ENCODE results near the gene EEF1B2. TPM values are rescaled to one million over a fixed set of nuclear protein-coding genes. Genes with fewer than 3 reads are reported as not detected.

The EEF1B2 gene
- 444 TPM for total RNA-seq
- 529 TPM for polyA plus RNA-seq (ENCODE audit: insufficient read depth, low read depth, low replicate concordance)
- long read RNA-seq, donor 1, transcript EEF1B2-201 (7 exons, 844 nt), result minor isoform, 21 of 318 reads
- long read RNA-seq, donor 1, transcript EEF1B2-203 (6 exons, 1,098 nt), result major isoform, 242 of 318 reads
- long read RNA-seq, donor 1, transcript EEF1B2-211 (2 exons, 587 nt), result minor isoform, 10 of 318 reads
- long read RNA-seq, donor 1, transcript EEF1B2-202 (7 exons, 880 nt), result minor isoform, 6 of 318 reads
- long read RNA-seq, donor 1, partial matches to known transcripts, result 37 of 318 reads
- long read RNA-seq, donor 1, other reads (novel, unspliced or antisense), result 0 of 318 reads
- long read RNA-seq, donor 2, transcript EEF1B2-202 (7 exons, 880 nt), result minor isoform, 15 of 384 reads
- long read RNA-seq, donor 2, transcript EEF1B2-203 (6 exons, 1,098 nt), result major isoform, 302 of 384 reads
- long read RNA-seq, donor 2, transcript EEF1B2-201 (7 exons, 844 nt), result minor isoform, 17 of 384 reads
- long read RNA-seq, donor 2, transcript EEF1B2-211 (2 exons, 587 nt), result minor isoform, 9 of 384 reads
- long read RNA-seq, donor 2, partial matches to known transcripts, result 36 of 384 reads
- long read RNA-seq, donor 2, other reads (novel, unspliced or antisense), result 0 of 384 reads
- long read RNA-seq, donor 3, transcript EEF1B2-201 (7 exons, 844 nt), result minor isoform, 36 of 432 reads
- long read RNA-seq, donor 3, transcript EEF1B2-211 (2 exons, 587 nt), result minor isoform, 14 of 432 reads
- long read RNA-seq, donor 3, transcript EEF1B2-209 (2 exons, 1,025 nt), result minor isoform, 7 of 432 reads
- long read RNA-seq, donor 3, transcript EEF1B2-203 (6 exons, 1,098 nt), result major isoform, 321 of 432 reads
- long read RNA-seq, donor 3, partial matches to known transcripts, result 48 of 432 reads
- long read RNA-seq, donor 3, other reads (novel, unspliced or antisense), result 0 of 432 reads
- long read RNA-seq, donor 4, transcript EEF1B2-203 (6 exons, 1,098 nt), result major isoform, 126 of 165 reads
- long read RNA-seq, donor 4, transcript EEF1B2-201 (7 exons, 844 nt), result minor isoform, 15 of 165 reads
- long read RNA-seq, donor 4, transcript EEF1B2-202 (7 exons, 880 nt), result minor isoform, 5 of 165 reads
- long read RNA-seq, donor 4, partial matches to known transcripts, result 14 of 165 reads
- long read RNA-seq, donor 4, other reads (novel, unspliced or antisense), result 0 of 165 reads
- long read RNA-seq, donor 5, transcript EEF1B2-203 (6 exons, 1,098 nt), result major isoform, 15 of 16 reads
- long read RNA-seq, donor 5, partial matches to known transcripts, result 0 of 16 reads
- long read RNA-seq, donor 5, other reads (novel, unspliced or antisense), result 0 of 16 reads
- long read RNA-seq, donor 6, transcript EEF1B2-201 (7 exons, 844 nt), result minor isoform, 74 of 1,151 reads
- long read RNA-seq, donor 6, transcript EEF1B2-211 (2 exons, 587 nt), result minor isoform, 22 of 1,151 reads
- long read RNA-seq, donor 6, transcript EEF1B2-202 (7 exons, 880 nt), result minor isoform, 19 of 1,151 reads
- long read RNA-seq, donor 6, transcript EEF1B2-203 (6 exons, 1,098 nt), result major isoform, 844 of 1,151 reads
- long read RNA-seq, donor 6, partial matches to known transcripts, result 171 of 1,151 reads
- long read RNA-seq, donor 6, other reads (novel, unspliced or antisense), result 14 of 1,151 reads
- long read RNA-seq, donor 7, transcript EEF1B2-202 (7 exons, 880 nt), result minor isoform, 5 of 142 reads
- long read RNA-seq, donor 7, transcript EEF1B2-203 (6 exons, 1,098 nt), result major isoform, 96 of 142 reads
- long read RNA-seq, donor 7, transcript EEF1B2-201 (7 exons, 844 nt), result minor isoform, 18 of 142 reads
- long read RNA-seq, donor 7, partial matches to known transcripts, result 18 of 142 reads
- long read RNA-seq, donor 7, other reads (novel, unspliced or antisense), result 5 of 142 reads
- long read RNA-seq, donor 8, transcript EEF1B2-202 (7 exons, 880 nt), result minor isoform, 10 of 396 reads
- long read RNA-seq, donor 8, transcript EEF1B2-203 (6 exons, 1,098 nt), result major isoform, 284 of 396 reads
- long read RNA-seq, donor 8, transcript EEF1B2-211 (2 exons, 587 nt), result minor isoform, 13 of 396 reads
- long read RNA-seq, donor 8, transcript EEF1B2-201 (7 exons, 844 nt), result minor isoform, 28 of 396 reads
- long read RNA-seq, donor 8, partial matches to known transcripts, result 52 of 396 reads
- long read RNA-seq, donor 8, other reads (novel, unspliced or antisense), result 5 of 396 reads
- long read RNA-seq, donor 9, transcript EEF1B2-203 (6 exons, 1,098 nt), result major isoform, 180 of 245 reads
- long read RNA-seq, donor 9, transcript EEF1B2-211 (2 exons, 587 nt), result minor isoform, 5 of 245 reads
- long read RNA-seq, donor 9, transcript EEF1B2-201 (7 exons, 844 nt), result minor isoform, 13 of 245 reads
- long read RNA-seq, donor 9, partial matches to known transcripts, result 37 of 245 reads
- long read RNA-seq, donor 9, other reads (novel, unspliced or antisense), result 5 of 245 reads
- long read RNA-seq, donor 10, transcript EEF1B2-201 (7 exons, 844 nt), result minor isoform, 15 of 348 reads
- long read RNA-seq, donor 10, transcript EEF1B2-203 (6 exons, 1,098 nt), result major isoform, 246 of 348 reads
- long read RNA-seq, donor 10, transcript EEF1B2-209 (2 exons, 1,025 nt), result minor isoform, 5 of 348 reads
- long read RNA-seq, donor 10, transcript EEF1B2-211 (2 exons, 587 nt), result minor isoform, 7 of 348 reads
- long read RNA-seq, donor 10, partial matches to known transcripts, result 66 of 348 reads
- long read RNA-seq, donor 10, other reads (novel, unspliced or antisense), result 7 of 348 reads

GRCh38 chr2:206159346-206160124 is at the start of gene EEF1B2, which contains the start of gene NDUFS1:
TSS of gene EEF1B2 (plus strand) at chr2:206159895. CDS start at chr2:206159980, 85 bp downstream.
TSS of gene NDUFS1 (minus strand) at chr2:206159444. CDS start at chr2:206153678, 5,766 bp downstream.
- Histone ChIP-seq H3K27ac (ENCODE audit: low read depth in 2 of 2, low read length in 2 of 2) (peak within 1 kb of the TSS; percentile 82 to 89), H3K9ac (ENCODE audit: low read length in 3 of 3) (peak within 1 kb of the TSS; percentile 89 to 99 (median 93)), H3K36me3 (ENCODE audit: control insufficient read depth in 2 of 3, insufficient read depth in 3 of 3, low read length in 3 of 3) (peaks cover 4 to 27% (median 9%) of the 10 kb centered on the region in 3 donors), H3K4me3 (ENCODE audit: low read length in 3 of 3) (peak within 1 kb of the TSS; percentile 96 to 99 (median 96)), H3K4me1 (ENCODE audit: control insufficient read depth in 2 of 3, insufficient read depth in 2 of 3, low read depth in 1 of 3, low read length in 3 of 3) (peaks cover 0 to 13% (median 6%) of the 10 kb centered on the region in 3 donors), H3K9me3 (ENCODE audit: control insufficient read depth in 2 of 3, insufficient read depth in 1 of 3, low read length in 3 of 3) (no peaks in the 10 kb centered on the region), H3K27me3 (ENCODE audit: control insufficient read depth, insufficient read depth, low read length) (no peaks in the 10 kb centered on the region)
- FAIRE-seq (peak; percentile 68), DNase-seq (peak; percentile 98 to 99 (median 99))
- intact Hi-C loops (cut with DNase I), result no loop called here
- no peak for TF ChIP-seq CTCF (IDR thresholded peaks at IDR 0.05; ENCODE audit: borderline replicate concordance, extremely low read depth, insufficient read depth)

DNA sequence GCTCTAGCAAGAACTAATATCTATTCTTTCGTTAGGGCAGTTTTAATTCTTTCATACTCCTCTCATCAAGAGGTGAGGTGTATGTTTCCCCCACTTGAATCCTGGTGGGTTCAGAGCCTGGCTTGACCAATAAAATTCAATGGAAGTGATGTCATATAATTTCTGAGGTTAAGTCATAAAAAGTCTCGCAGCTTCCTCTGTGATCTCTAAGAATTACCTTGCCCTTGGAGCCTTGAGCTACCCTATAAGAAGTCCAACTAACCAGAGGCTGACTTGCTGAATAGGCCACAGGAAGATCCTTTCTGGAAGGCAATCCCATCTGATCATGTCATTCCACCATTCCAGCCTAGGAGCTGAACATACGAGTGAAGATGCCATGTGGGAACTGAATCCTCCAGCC is 47.6 kb upstream of the EEF1B2 start:
- no peaks in the 10 kb centered on the region for H3K27me3 ChIP-seq (ENCODE audit: control insufficient read depth, insufficient read depth, low read length)
- TF ChIP-seq CTCF (IDR thresholded peaks at IDR 0.05; ENCODE audit: borderline replicate concordance, extremely low read depth, insufficient read depth), result no peak
- H3K9me3 ChIP-seq (ENCODE audit: control insufficient read depth in 2 of 3, insufficient read depth in 1 of 3, low read length in 3 of 3), result no peaks in the 10 kb centered on the region
- intact Hi-C loops (cut with DNase I), result no loop called here
- FAIRE-seq, result no peak
- H3K27ac ChIP-seq (ENCODE audit: low read depth in 2 of 2, low read length in 2 of 2), result no peak overlapping the region
- no peak for DNase-seq
- no peak overlapping the region for H3K4me3 ChIP-seq (ENCODE audit: low read length in 3 of 3)
- H3K36me3 ChIP-seq (ENCODE audit: control insufficient read depth in 2 of 3, insufficient read depth in 3 of 3, low read length in 3 of 3), result peaks cover 0 to 3% (median 0%) of the 10 kb centered on the region in 3 donors
- no peaks in the 10 kb centered on the region for H3K4me1 ChIP-seq (ENCODE audit: control insufficient read depth in 2 of 3, insufficient read depth in 2 of 3, low read depth in 1 of 3, low read length in 3 of 3)
- H3K9ac ChIP-seq (ENCODE audit: low read length in 3 of 3), result no peak overlapping the region
